Measurements from ENCODE around the gene P4HB.

DNA sequence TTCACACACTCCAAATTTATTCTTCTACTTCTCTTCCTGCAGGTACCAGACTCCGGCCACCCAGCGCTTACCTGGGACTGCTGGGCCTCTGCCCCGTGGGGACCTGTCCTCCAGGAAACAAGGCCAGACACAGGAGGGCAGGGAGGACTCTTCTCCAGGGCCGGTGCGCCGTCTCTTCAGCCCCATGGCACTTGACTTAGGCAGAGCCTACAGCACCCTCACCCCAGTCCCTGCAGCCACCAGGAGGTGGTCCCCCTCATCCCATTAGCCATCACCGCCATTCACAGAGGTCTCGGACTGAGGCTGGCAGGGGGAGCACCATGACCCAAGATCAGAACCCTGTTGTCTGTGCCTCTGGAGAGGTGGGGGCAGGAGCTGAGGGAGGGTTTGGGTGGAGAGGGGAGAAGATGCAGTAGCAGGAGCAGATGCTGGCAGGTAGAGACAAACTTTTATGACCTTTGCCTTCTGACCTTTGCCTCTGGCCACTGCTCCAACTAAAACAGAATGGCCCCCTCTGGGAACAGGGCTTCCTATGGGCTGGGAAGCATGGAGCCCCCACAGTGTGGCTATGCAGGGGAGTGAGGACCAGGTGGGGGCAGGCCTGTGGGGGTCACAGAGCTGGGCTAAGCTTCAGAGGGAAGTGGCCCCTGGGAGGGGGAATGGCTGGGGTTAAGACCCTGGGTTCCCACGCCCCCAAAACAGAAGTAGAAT is 58.1 kb downstream of the P4HB start:
- TF ChIP-seq POLR2A (IDR thresholded peaks at IDR 0.05) (no peak), CTCF (IDR thresholded peaks at IDR 0.05 in 4 of 5, conservative IDR thresholded peaks at IDR 0.05 in 1 of 5) (no peak)

All from gastrocnemius medialis (tissue), 4 donors.